H1 (cell line): ENCODE results near the gene CPXM2. TPM values are rescaled to one million over a fixed set of nuclear protein-coding genes. Genes with fewer than 3 reads are reported as not detected.

Source experiments
- CTCF ChIA-PET: fragments of 300-600 bp; sonication (Branson Sonifier 250); formaldehyde crosslinking; loops from one replicate; lab custom pipeline; 2021; ENCODE audit not compliant: partially characterized antibody; lab: Charles Lee
- POLR2A ChIA-PET: fragments of 300-600 bp; sonication (Branson Sonifier 250); formaldehyde crosslinking; loops from one replicate; lab custom pipeline; 2021; ENCODE audit warnings: inconsistent platforms; ENCODE audit not compliant: partially characterized antibody; lab: Charles Lee
- DNase-seq, 2 experiments: peaks; one replicate each; pipeline versions ENCODE4 v3.0.0 to v3.0.0-alpha.2; 2010 to 2022; ENCODE audit warnings: low spot score in 2 of 2, low read depth in 1 of 2, mixed read lengths in 1 of 2
- FAIRE-seq: peaks from 2 replicates; lab custom pipeline; 2011; peaks lifted over from hg19 to GRCh38; lab: Jason Lieb, UNC
- H2AFZ ChIP-seq: 2 replicates; pipeline ENCODE4 v1.8.1; 2012; ENCODE audit warnings: low read length, inconsistent platforms
- H2AK5ac ChIP-seq: 2 replicates; pipeline ENCODE4 v1.6.1; 2013; ENCODE audit warnings: low read depth, low read length
- H2BK120ac ChIP-seq: replicated peaks from 2 replicates; pipeline ENCODE3; 2013; ENCODE audit warnings: low read depth, low read length, inconsistent platforms
- H2BK12ac ChIP-seq: 2 replicates; pipeline ENCODE4 v1.6.1; 2013; ENCODE audit warnings: low read depth, low read length
- H2BK15ac ChIP-seq: 2 replicates; pipeline ENCODE4 v1.6.1; 2013; ENCODE audit warnings: low read length
- H2BK20ac ChIP-seq: 2 replicates; pipeline ENCODE4 v1.6.1; 2013; ENCODE audit warnings: low read length
- H2BK5ac ChIP-seq: 2 replicates; pipeline ENCODE4 v1.6.1; 2013; ENCODE audit warnings: low read depth, low read length
- H3K14ac ChIP-seq: 2 replicates; pipeline ENCODE4 v1.6.1; 2013; ENCODE audit warnings: inconsistent platforms; ENCODE audit not compliant: insufficient read length
- H3K18ac ChIP-seq: 2 replicates; pipeline ENCODE4 v1.6.1; 2013; ENCODE audit warnings: low read length; ENCODE audit errors: extremely low read depth
- H3K23ac ChIP-seq: 2 replicates; pipeline ENCODE4 v1.6.1; 2013; ENCODE audit warnings: inconsistent platforms; ENCODE audit not compliant: insufficient read length
- H3K23me2 ChIP-seq: 2 replicates; pipeline ENCODE4 v1.6.1; 2013; ENCODE audit warnings: low read depth, low read length
- H3K27ac ChIP-seq: 2 replicates; pipeline ENCODE4 v1.6.1; 2011; ENCODE audit warnings: low read depth, low read length, inconsistent platforms
- H3K27me3 ChIP-seq, 4 experiments: replicated peaks in 1 of 4; 1 replicate in 1 of 4; 2 replicates in 3 of 4; pipeline versions ENCODE4 v1.6.1 to v1.8.1; 2011 to 2013; ENCODE audit warnings: low read length in 3 of 4, mild to moderate bottlenecking in 3 of 4, inconsistent platforms in 2 of 4, mixed read lengths in 2 of 4, moderate library complexity in 1 of 4; ENCODE audit not compliant: control insufficient read depth in 3 of 4, insufficient read depth in 3 of 4; ENCODE audit errors: extremely low read depth in 1 of 4
- H3K36me3 ChIP-seq, 4 experiments: 2 replicates each; pipeline versions ENCODE4 v1.6.1 to v1.8.1; 2011 to 2013; ENCODE audit warnings: mild to moderate bottlenecking in 4 of 4, low read length in 3 of 4, moderate library complexity in 2 of 4, control low read depth in 1 of 4, inconsistent platforms in 1 of 4; ENCODE audit not compliant: insufficient read depth in 4 of 4, control insufficient read depth in 2 of 4
- H3K4ac ChIP-seq: replicated peaks from 2 replicates; pipeline ENCODE3; 2013; ENCODE audit warnings: low read length, low read depth, mixed read lengths, inconsistent platforms; ENCODE audit not compliant: insufficient read length
- H3K4me1 ChIP-seq, 4 experiments: replicated peaks in 1 of 4; 1 replicate in 1 of 4; 2 replicates in 3 of 4; pipeline versions ENCODE4 v1.6.1 to v1.8.1; 2011 to 2013; ENCODE audit warnings: low read length in 3 of 4, inconsistent platforms in 2 of 4, mixed read lengths in 1 of 4; ENCODE audit not compliant: insufficient read depth in 4 of 4, control insufficient read depth in 3 of 4
- H3K4me2 ChIP-seq, 2 experiments: 2 replicates each; pipeline versions ENCODE4 v1.6.1 to v1.8.1; 2011 to 2013; ENCODE audit warnings: low read depth in 2 of 2, low read length in 2 of 2, control low read depth in 1 of 2, inconsistent platforms in 1 of 2, mild to moderate bottlenecking in 1 of 2; ENCODE audit not compliant: insufficient read depth in 1 of 2
- H3K4me3 ChIP-seq, 4 experiments: fragments of 200-600, 300-600 bp in 1 of 4; sonication (generic), shearing (Covaris generic), sonication (Bioruptor Twin) in 1 of 4; 2 replicates each; pipeline versions ENCODE4 v1.5.1 to v1.8.1; 2011 to 2016; ENCODE audit warnings: low read length in 4 of 4, low read depth in 3 of 4, control low read depth in 2 of 4, inconsistent platforms in 2 of 4, mild to moderate bottlenecking in 2 of 4, mixed read lengths in 1 of 4, moderate library complexity in 1 of 4; ENCODE audit not compliant: insufficient read depth in 2 of 4; ENCODE audit errors: extremely low read depth in 1 of 4
- H3K56ac ChIP-seq: replicated peaks from 2 replicates; pipeline ENCODE3; 2013; ENCODE audit warnings: low read depth, mild to moderate bottlenecking, mixed read lengths, low read length, inconsistent platforms; ENCODE audit not compliant: insufficient read length
- H3K79me1 ChIP-seq: 2 replicates; pipeline ENCODE4 v1.6.1; 2013; ENCODE audit warnings: low read depth, low read length, control low read depth
- H3K79me2 ChIP-seq, 2 experiments: 2 replicates each; pipeline versions ENCODE4 v1.6.1 to v1.8.1; 2012 to 2013; ENCODE audit warnings: low read length in 2 of 2, mild to moderate bottlenecking in 2 of 2, inconsistent platforms in 1 of 2; ENCODE audit not compliant: insufficient read depth in 2 of 2, control insufficient read depth in 1 of 2
- H3K9ac ChIP-seq, 4 experiments: replicated peaks in 1 of 4; 1 replicate in 1 of 4; 2 replicates in 3 of 4; pipeline versions ENCODE4 v1.6.1 to v1.8.1; 2011 to 2013; ENCODE audit warnings: low read depth in 3 of 4, low read length in 3 of 4, control low read depth in 2 of 4, mild to moderate bottlenecking in 2 of 4, moderate library complexity in 2 of 4, inconsistent platforms in 1 of 4; ENCODE audit errors: extremely low read depth in 1 of 4
- H3K9me3 ChIP-seq, 2 experiments: 2 replicates each; pipeline versions ENCODE4 v1.6.1 to v1.8.1; 2012 to 2013; ENCODE audit warnings: mild to moderate bottlenecking in 2 of 2, moderate library complexity in 2 of 2, control low read depth in 1 of 2, inconsistent platforms in 1 of 2, low read depth in 1 of 2, low read length in 1 of 2, mixed read lengths in 1 of 2; ENCODE audit not compliant: insufficient read depth in 2 of 2
- H4K20me1 ChIP-seq, 2 experiments: replicated peaks in 1 of 2; 2 replicates each; pipeline versions ENCODE3 to v1.8.1; 2011 to 2013; ENCODE audit warnings: inconsistent platforms in 2 of 2, low read length in 2 of 2, mild to moderate bottlenecking in 1 of 2; ENCODE audit not compliant: insufficient read depth in 2 of 2, control insufficient read depth in 1 of 2
- H4K5ac ChIP-seq: 2 replicates; pipeline ENCODE4 v1.6.1; 2013; ENCODE audit warnings: low read length, low read depth, mixed read lengths, inconsistent platforms; ENCODE audit not compliant: insufficient read length
- H4K8ac ChIP-seq: 2 replicates; pipeline ENCODE4 v1.8.0; 2013; ENCODE audit warnings: mild to moderate bottlenecking, moderate library complexity, low read length, inconsistent platforms; ENCODE audit not compliant: insufficient read depth; ENCODE audit errors: extremely low read depth
- H4K91ac ChIP-seq: replicated peaks from 2 replicates; pipeline ENCODE3; 2013; ENCODE audit warnings: low read length, mixed read lengths, inconsistent platforms; ENCODE audit not compliant: insufficient read length
- CHD2 ChIP-seq: IDR thresholded peaks from 2 replicates; pipeline ENCODE4 v1.6.1; 2012; ENCODE audit warnings: low read length, improper control_type of control experiment
- CREB1 ChIP-seq: IDR thresholded peaks from 2 replicates; pipeline ENCODE4 v1.6.1; 2012; ENCODE audit warnings: inconsistent platforms
- FOSL1 ChIP-seq: IDR thresholded peaks from 2 replicates; pipeline ENCODE4 v1.6.1; 2011; ENCODE audit warnings: mild to moderate bottlenecking, low read depth, low read length, moderate library complexity; ENCODE audit not compliant: insufficient read depth
- POLR2AphosphoS5 ChIP-seq: IDR thresholded peaks from 2 replicates; pipeline ENCODE4 v1.6.1; 2011; ENCODE audit warnings: low read depth, low read length
- RXRA ChIP-seq: IDR thresholded peaks from 2 replicates; pipeline ENCODE4 v1.6.1; 2011; ENCODE audit warnings: low read depth, mild to moderate bottlenecking, low read length, moderate library complexity; ENCODE audit not compliant: insufficient read depth
- TEAD4 ChIP-seq: IDR thresholded peaks from 2 replicates; pipeline ENCODE4 v1.6.1; 2012; ENCODE audit warnings: low read depth, low read length, inconsistent platforms, mixed read lengths
- WGBS, 2 experiments: shearing (Covaris generic) in 1 of 2; methylation state at CpG; one replicate each; pipeline versions ENCODE4 v1.1.6 to v1.1.7; 2013 to 2015; ENCODE audit warnings: low lambda C conversion rate in 2 of 2, mixed read lengths in 2 of 2, inconsistent platforms in 1 of 2, low coverage in 1 of 2, missing lambda C conversion rate in 1 of 2; ENCODE audit not compliant: insufficient replicate concordance in 2 of 2, insufficient coverage in 1 of 2, insufficient read length in 1 of 2; ENCODE audit errors: extremely low coverage in 1 of 2, missing lambda C conversion rate in 1 of 2; 5-methylcytosine and 5-hydroxymethylcytosine counted together
- polyA plus RNA-seq, 7 experiments: library from polyadenylated mRNA; depleted of rRNA in 3 of 7; stranded (reverse) in 5 of 7; unstranded in 2 of 7; fragments of >200 nt in 5 of 7; fragments of 200-250 nt in 2 of 7; gene quantifications; 1 replicate in 5 of 7; 2 replicates in 1 of 7; 4 replicates in 1 of 7; pipeline versions ENCODE4 v1.2.1 to v1.2.3, GENCODE V29; 2011 to 2013; ENCODE audit warnings: missing spikeins in 2 of 7, mixed read lengths in 2 of 7
- total RNA-seq: library from RNA; stranded (reverse); fragmentation: NEBNext Ultra II Directional; extraction: Animal tissue kit (Norgen Biotek cat#: 25700); gene quantifications from 2 replicates; pipeline ENCODE4 v1.2.1, GENCODE V29; 2021

Gene CPXM2
- total and polyA plus RNA-seq, 2 of the 8 experiments (the other 6 are each of a cell fraction or from before 2014, with no cell fraction given), result 2.4 to 2.9 TPM

GRCh38 chr10:123808286-123808685, 83.3 kb downstream of the CPXM2 start:
- Histone ChIP-seq H3K27ac (no peak overlapping the region), H3K18ac (no peak overlapping the region), H4K5ac (no peak overlapping the region), H3K4me1 (no peaks in the 10 kb centered on the region), H2AFZ (no peak overlapping the region), H3K23ac (no peak overlapping the region), H2AK5ac (no peak overlapping the region), H3K23me2 (no peaks in the 10 kb centered on the region), H3K56ac (no peak overlapping the region), H2BK15ac (no peak overlapping the region), H3K4me2 (no peak overlapping the region), H3K14ac (no peak overlapping the region), H2BK5ac (no peak overlapping the region), H3K27me3 (no peaks in the 10 kb centered on the region), H3K9me3 (no peaks in the 10 kb centered on the region), H4K8ac (no peak overlapping the region), H3K4me3 (no peak overlapping the region), H3K4ac (no peak overlapping the region), H2BK120ac (no peak overlapping the region), H2BK20ac (no peak overlapping the region), H2BK12ac (no peak overlapping the region), H4K20me1 (no peaks in the 10 kb centered on the region), H3K9ac (no peak overlapping the region), H3K79me1 (no peaks in the 10 kb centered on the region), H3K36me3 (no peaks in the 10 kb centered on the region), H3K79me2 (no peaks in the 10 kb centered on the region), H4K91ac (no peak overlapping the region)
- WGBS, 2 experiments, result 79% methylated on average over 2 of the region's 2 CpGs; no CpG with 5 or more reads in 1 of the 2 experiments
- ChIA-PET CTCF (no interaction called here), POLR2A (no interaction called here)
- FAIRE-seq (no peak), DNase-seq (no peak)
- TF ChIP-seq FOSL1 (no peak), CREB1 (no peak), CHD2 (no peak), RXRA (no peak), POLR2AphosphoS5 (no peak), TEAD4 (no peak)
